SU-DHL-6 (cell line): ENCODE data around the gene CPA5.

ENCODE experiments used
- H2AFZ ChIP-seq: fragments of 200-600 bp; sonication (generic); 2 replicates; pipeline ENCODE4 v1.6.1; 2014; ENCODE audit warnings: low read depth, mild to moderate bottlenecking, moderate library complexity, mixed read lengths, antibody characterized with exemption, low read length; ENCODE audit not compliant: severe bottlenecking
- H3F3A ChIP-seq: fragments of 200-600 bp; shearing (Covaris generic); 2 replicates; pipeline ENCODE4 v1.6.0; 2016; ENCODE audit warnings: antibody characterized with exemption, mild to moderate bottlenecking; ENCODE audit not compliant: insufficient read depth
- H3K27ac ChIP-seq: fragments of 200-600 bp; sonication (generic); 2 replicates; pipeline ENCODE4 v1.5.1; 2016; ENCODE audit warnings: low read depth, mild to moderate bottlenecking, low read length, moderate library complexity, mixed read lengths
- H3K27me3 ChIP-seq: fragments of 200-600 bp; sonication (generic), shearing (Covaris generic); 2 replicates; pipeline ENCODE4 v1.6.0; 2014; ENCODE audit warnings: mild to moderate bottlenecking, low read length
- H3K36me3 ChIP-seq: fragments of 200-600 bp; sonication (generic); 2 replicates; pipeline ENCODE4 v1.6.1; 2014; ENCODE audit warnings: mild to moderate bottlenecking, low read length, mixed read lengths
- H3K4me2 ChIP-seq: fragments of 300-600, 200-600 bp; shearing (Covaris generic), sonication (generic); 2 replicates; pipeline ENCODE4 v1.6.0; 2014; ENCODE audit warnings: low read length, low read depth, mild to moderate bottlenecking; ENCODE audit not compliant: poor library complexity, severe bottlenecking
- H3K4me3 ChIP-seq: fragments of 200-600 bp; sonication (generic); 2 replicates; pipeline ENCODE4 v1.5.1; 2014; ENCODE audit warnings: antibody characterized with exemption, low read length, mild to moderate bottlenecking, mixed read lengths; ENCODE audit not compliant: insufficient read depth, poor library complexity, severe bottlenecking
- H3K79me2 ChIP-seq: fragments of 200-600 bp; sonication (generic); 2 replicates; pipeline ENCODE4 v1.6.1; 2014; ENCODE audit warnings: mild to moderate bottlenecking, low read length, moderate library complexity; ENCODE audit not compliant: insufficient read depth
- H3K9ac ChIP-seq: fragments of 200-600 bp; sonication (generic); 2 replicates; pipeline ENCODE4 v1.7.0; 2014; ENCODE audit warnings: mild to moderate bottlenecking, low read length
- H3K9me2 ChIP-seq: fragments of 200-600 bp; sonication (generic); replicated peaks from 2 replicates; pipeline ENCODE4 v1.6.1; 2014; ENCODE audit warnings: low read length; ENCODE audit not compliant: insufficient read depth
- H3K9me3 ChIP-seq: fragments of 200-600 bp; sonication (generic); 2 replicates; pipeline ENCODE4 v1.6.1; 2014; ENCODE audit warnings: low read length, mixed read lengths; ENCODE audit not compliant: insufficient read depth
- H4K20me1 ChIP-seq: fragments of 200-600 bp; sonication (generic); 2 replicates; pipeline ENCODE4 v1.6.1; 2014; ENCODE audit warnings: low read depth, mild to moderate bottlenecking, antibody characterized with exemption, low read length, moderate library complexity, mixed read lengths
- CTCF ChIP-seq: fragments of 200-600 bp; sonication (generic); IDR thresholded peaks from one replicate; pipeline ENCODE4 v1.5.1; 2017; ENCODE audit warnings: antibody characterized with exemption, mild to moderate bottlenecking, low read length, moderate library complexity; ENCODE audit not compliant: insufficient read depth, poor library complexity, severe bottlenecking
- EZH2phosphoT487 ChIP-seq: fragments of 200-600 bp; sonication (generic), shearing (Covaris generic); conservative IDR thresholded peaks from 2 replicates; pipeline ENCODE4 v1.6.1; 2018; ENCODE audit warnings: mild to moderate bottlenecking, antibody characterized with exemption, low read length, moderate library complexity, mixed read lengths

The CPA5 gene

GRCh38 chr7:130365511-130366441 lies 21.2 kb downstream of the CPA5 start:
- no peaks in the 10 kb centered on the region for H3K79me2 ChIP-seq

GRCh38 chr7:130366564-130366963 lies 21.9 kb downstream of the CPA5 start:
- no peaks in the 10 kb centered on the region for H3K9me2 ChIP-seq
- no peaks in the 10 kb centered on the region for H3K27me3 ChIP-seq
- H3K9me3 ChIP-seq, result no peaks in the 10 kb centered on the region
- H3K79me2 ChIP-seq, result no peaks in the 10 kb centered on the region
- no peak overlapping the region for H3K4me3 ChIP-seq
- H3K36me3 ChIP-seq, result no peaks in the 10 kb centered on the region
- H3K27ac ChIP-seq, result no peak overlapping the region
- no peaks in the 10 kb centered on the region for H3F3A ChIP-seq
- no peaks in the 10 kb centered on the region for H4K20me1 ChIP-seq
- H3K9ac ChIP-seq, result no peak overlapping the region
- TF ChIP-seq CTCF (no peak), EZH2phosphoT487 (no peak)
- H3K4me2 ChIP-seq, result no peak overlapping the region
- no peak overlapping the region for H2AFZ ChIP-seq

More at GRCh38 chr7:130365511-130366441, 21.2 kb downstream of the CPA5 start:
- H3F3A ChIP-seq, result no peaks in the 10 kb centered on the region
- no peaks in the 10 kb centered on the region for H3K9me3 ChIP-seq
- H3K27ac ChIP-seq, result no peak overlapping the region
- no peaks in the 10 kb centered on the region for H3K36me3 ChIP-seq
- TF ChIP-seq CTCF (no peak), EZH2phosphoT487 (no peak)
- H3K4me2 ChIP-seq, result no peak overlapping the region
- no peak overlapping the region for H3K4me3 ChIP-seq
- H3K9ac ChIP-seq, result no peak overlapping the region
- no peaks in the 10 kb centered on the region for H3K27me3 ChIP-seq
- no peaks in the 10 kb centered on the region for H3K9me2 ChIP-seq
- no peaks in the 10 kb centered on the region for H4K20me1 ChIP-seq
- H2AFZ ChIP-seq, result no peak overlapping the region

GRCh38 chr7:130367088-130367755 lies 22.6 kb downstream of the CPA5 start:
- Histone ChIP-seq H3K36me3 (no peaks in the 10 kb centered on the region), H3K79me2 (no peaks in the 10 kb centered on the region), H3K4me2 (no peak overlapping the region), H4K20me1 (no peaks in the 10 kb centered on the region), H3K27ac (no peak overlapping the region), H3K9ac (no peak overlapping the region), H3K9me3 (no peaks in the 10 kb centered on the region), H3K9me2 (no peaks in the 10 kb centered on the region), H3K4me3 (no peak overlapping the region), H3K27me3 (no peaks in the 10 kb centered on the region), H2AFZ (no peak overlapping the region), H3F3A (no peaks in the 10 kb centered on the region)
- no peak for TF ChIP-seq EZH2phosphoT487
- no peak for TF ChIP-seq CTCF
